ENCODE measurements around the gene SCG5. TPM values are rescaled to one million over a fixed set of nuclear protein-coding genes. Genes with fewer than 3 reads are reported as not detected.

Gene SCG5
- polyA plus RNA-seq, 10 donors: 8.4 to 22.0 (median 16.0) TPM

Other genes with a start within 250 kb of the SCG5 start
- 1 to 10 TPM in 4 of 10 donors, under 1 TPM in 6; 0.54 to 3.9 (median 0.86) TPM for gene GOLGA8K, start 238.4 kb upstream of the SCG5 start, polyA plus RNA-seq (ENCODE audit: insufficient read length in 10 of 10)
- under 1 TPM in 4 of 10 donors, not detected in 6; 0.22 to 0.92 (median 0.41) TPM for gene GOLGA8O, start 186.1 kb upstream of the SCG5 start, polyA plus RNA-seq (ENCODE audit: insufficient read length in 10 of 10)
- 10 to 100 TPM in 8 of 10 donors, 1 to 10 TPM in 2; 8.7 to 31.2 (median 14.3) TPM for gene GOLGA8N, start 48.3 kb upstream of the SCG5 start, polyA plus RNA-seq (ENCODE audit: insufficient read length in 10 of 10)
- gene ARHGAP11A, start 26.2 kb upstream of the SCG5 start, polyA plus RNA-seq (ENCODE audit: insufficient read length in 10 of 10): 10 to 100 TPM; 12.5 to 29.2 (median 16.4) TPM
- 1 to 10 TPM in 8 of 10 donors, under 1 TPM in 2; 0.67 to 6.2 (median 1.7) TPM for gene GREM1, start 76.3 kb downstream of the SCG5 start, polyA plus RNA-seq (ENCODE audit: insufficient read length in 10 of 10)

Measured in muscle of back (tissue), 10 donors.